Astrocyte (in vitro differentiated cells and primary cell): ENCODE results near the gene REEP3. TPM values are rescaled to one million over a fixed set of nuclear protein-coding genes. Genes with fewer than 3 reads are reported as not detected.

Source experiments
- DNase-seq: peaks from one replicate; pipeline ENCODE4 v3.0.0-alpha.2; 2010; ENCODE audit warnings: low read depth
- FAIRE-seq: peaks from 2 replicates; lab custom pipeline; 2011; peaks lifted over from hg19 to GRCh38; lab: Jason Lieb, UNC
- H2AFZ ChIP-seq: 2 replicates; pipeline ENCODE4 v1.6.0; 2012; ENCODE audit warnings: low read depth, low read length, inconsistent platforms
- H3K27ac ChIP-seq: 2 replicates; pipeline ENCODE4 v1.5.1; 2011; ENCODE audit warnings: low read depth, low read length, inconsistent platforms
- H3K27me3 ChIP-seq: 2 replicates; pipeline ENCODE4 v1.6.0; 2011; ENCODE audit warnings: low read length, inconsistent platforms; ENCODE audit not compliant: insufficient read depth
- H3K36me3 ChIP-seq: 2 replicates; pipeline ENCODE4 v1.5.1; 2011; ENCODE audit warnings: low read length, inconsistent platforms; ENCODE audit not compliant: insufficient read depth
- H3K4me1 ChIP-seq: 2 replicates; pipeline ENCODE4 v1.5.1; 2011; ENCODE audit warnings: low read length, inconsistent platforms; ENCODE audit not compliant: insufficient read depth
- H3K4me2 ChIP-seq: 2 replicates; pipeline ENCODE4 v1.6.0; 2012; ENCODE audit warnings: low read length, inconsistent platforms
- H3K4me3 ChIP-seq: 2 replicates; pipeline ENCODE4 v1.5.1; 2011; ENCODE audit warnings: low read depth, mild to moderate bottlenecking, low read length, inconsistent platforms; ENCODE audit not compliant: insufficient read depth
- H3K79me2 ChIP-seq: 2 replicates; pipeline ENCODE4 v1.6.0; 2012; ENCODE audit warnings: mild to moderate bottlenecking, low read length, inconsistent platforms; ENCODE audit not compliant: insufficient read depth
- H3K9ac ChIP-seq: 2 replicates; pipeline ENCODE4 v1.6.0; 2012; ENCODE audit warnings: mild to moderate bottlenecking, low read length, inconsistent platforms
- H3K9me3 ChIP-seq: 2 replicates; pipeline ENCODE4 v1.5.1; 2012; ENCODE audit warnings: low read depth, mild to moderate bottlenecking, low read length, inconsistent platforms; ENCODE audit not compliant: insufficient read depth
- H4K20me1 ChIP-seq: 2 replicates; pipeline ENCODE4 v1.6.0; 2012; ENCODE audit warnings: low read length, inconsistent platforms; ENCODE audit not compliant: insufficient read depth
- H3K27ac Mint-ChIP-seq: one replicate; pipeline ENCODE4 v1.8.0; 2021; ENCODE audit warnings: mild to moderate bottlenecking, mixed read lengths; ENCODE audit not compliant: unreplicated experiment
- H3K27me3 Mint-ChIP-seq: one replicate; pipeline ENCODE4 v1.8.0; 2021; ENCODE audit warnings: low read depth, mixed read lengths; ENCODE audit not compliant: unreplicated experiment
- H3K36me3 Mint-ChIP-seq: one replicate; pipeline ENCODE4 v1.8.0; 2021; ENCODE audit warnings: low read depth, mixed read lengths; ENCODE audit not compliant: unreplicated experiment
- H3K4me1 Mint-ChIP-seq: one replicate; pipeline ENCODE4 v1.8.0; 2021; ENCODE audit warnings: low read depth, mixed read lengths; ENCODE audit not compliant: unreplicated experiment
- H3K4me3 Mint-ChIP-seq: one replicate; pipeline ENCODE4 v1.8.0; 2021; ENCODE audit warnings: mild to moderate bottlenecking, moderate library complexity, mixed read lengths; ENCODE audit not compliant: unreplicated experiment
- H3K9me3 Mint-ChIP-seq: one replicate; pipeline ENCODE4 v1.8.0; 2021; ENCODE audit warnings: mild to moderate bottlenecking, mixed read lengths; ENCODE audit not compliant: unreplicated experiment
- CTCF ChIP-seq: IDR thresholded peaks from 2 replicates; pipeline ENCODE4 v1.5.1; 2011; ENCODE audit warnings: low read depth, mild to moderate bottlenecking, inconsistent platforms, low read length, moderate library complexity; ENCODE audit not compliant: insufficient read depth
- EZH2 ChIP-seq: IDR thresholded peaks from 2 replicates; pipeline ENCODE4 v1.6.1; 2012; ENCODE audit warnings: mild to moderate bottlenecking, low read length, inconsistent platforms; ENCODE audit not compliant: insufficient read depth
- total RNA-seq: library from RNA; stranded (reverse); gene quantifications from 2 replicates; pipeline ENCODE4 v1.2.1, GENCODE V29; 2021

REEP3 gene
- total RNA-seq, 1 donor from 2014 or later = 44.6 TPM

- H3K4me1 ChIP-seq = no peaks in the 10 kb centered on the region
- no peak overlapping the region for H3K27ac ChIP-seq
- no peaks in the 10 kb centered on the region for H4K20me1 ChIP-seq
- no peaks in the 10 kb centered on the region for H3K36me3 Mint-ChIP-seq
- no peaks in the 10 kb centered on the region for H3K36me3 ChIP-seq
- no peak for TF ChIP-seq EZH2
- no peak for TF ChIP-seq CTCF
- peaks cover 74% of the 10 kb centered on the region for H3K79me2 ChIP-seq
- H3K9ac ChIP-seq = no peak overlapping the region
- H3K4me3 ChIP-seq = no peak overlapping the region
- no peaks in the 10 kb centered on the region for H3K9me3 ChIP-seq
- H3K4me3 Mint-ChIP-seq = no peak overlapping the region
- no peaks in the 10 kb centered on the region for H3K27me3 ChIP-seq
- FAIRE-seq = no peak
- no peak overlapping the region for H2AFZ ChIP-seq
- H3K27me3 Mint-ChIP-seq = no peaks in the 10 kb centered on the region
- no peak overlapping the region for H3K4me2 ChIP-seq
- no peak for DNase-seq
- no peaks in the 10 kb centered on the region for H3K9me3 Mint-ChIP-seq
- peaks cover 2% of the 10 kb centered on the region for H3K4me1 Mint-ChIP-seq
- H3K27ac Mint-ChIP-seq = no peak overlapping the region
Measured at GRCh38 chr10:63561341-63561740, 40.1 kb downstream of the REEP3 start.

GRCh38 chr10:63562391-63562790 lies 41.2 kb downstream of the REEP3 start:
- FAIRE-seq (no peak), DNase-seq (no peak)
- TF ChIP-seq CTCF = no peak
- no peak for TF ChIP-seq EZH2
- Histone ChIP-seq H3K79me2 (peaks cover 67% of the 10 kb centered on the region), H3K9ac (no peak overlapping the region), H3K27ac (no peak overlapping the region), H4K20me1 (no peaks in the 10 kb centered on the region), H3K36me3 (no peaks in the 10 kb centered on the region), H3K4me3 (no peak overlapping the region), H2AFZ (no peak overlapping the region), H3K4me2 (no peak overlapping the region), H3K9me3 (no peaks in the 10 kb centered on the region), H3K27me3 (no peaks in the 10 kb centered on the region), H3K4me1 (no peaks in the 10 kb centered on the region)
- H3K9me3 Mint-ChIP-seq = no peaks in the 10 kb centered on the region
- H3K27ac Mint-ChIP-seq = no peak overlapping the region
- no peaks in the 10 kb centered on the region for H3K27me3 Mint-ChIP-seq
- no peaks in the 10 kb centered on the region for H3K36me3 Mint-ChIP-seq
- H3K4me1 Mint-ChIP-seq = peaks cover 2% of the 10 kb centered on the region
- no peak overlapping the region for H3K4me3 Mint-ChIP-seq

GRCh38 chr10:63562857-63563256 lies 41.7 kb downstream of the REEP3 start:
- Histone ChIP-seq H3K27me3 (no peaks in the 10 kb centered on the region), H4K20me1 (no peaks in the 10 kb centered on the region), H3K9ac (no peak overlapping the region), H3K9me3 (no peaks in the 10 kb centered on the region), H2AFZ (no peak overlapping the region), H3K36me3 (no peaks in the 10 kb centered on the region), H3K4me1 (no peaks in the 10 kb centered on the region), H3K27ac (no peak overlapping the region), H3K79me2 (peaks cover 65% of the 10 kb centered on the region), H3K4me2 (no peak overlapping the region), H3K4me3 (no peak overlapping the region)
- Mint-ChIP-seq H3K9me3 (no peaks in the 10 kb centered on the region), H3K4me1 (peaks cover 2% of the 10 kb centered on the region), H3K27me3 (no peaks in the 10 kb centered on the region), H3K36me3 (no peaks in the 10 kb centered on the region), H3K4me3 (no peak overlapping the region), H3K27ac (no peak overlapping the region)
- TF ChIP-seq EZH2 = no peak
- TF ChIP-seq CTCF = no peak
- FAIRE-seq (no peak), DNase-seq (no peak)
